OCI-M2 (cell line): ENCODE results near the gene OTOP3.

Source experiments
- DNase-seq: peaks from one replicate; lab custom pipeline; 2025; ENCODE audit not compliant: unreplicated experiment; lab: John Stamatoyannopoulos, UW

Gene OTOP3

GRCh38 chr17:74937064-74938051 lies 1.7 kb downstream of the OTOP3 start:
- no peak for DNase-seq

DNA sequence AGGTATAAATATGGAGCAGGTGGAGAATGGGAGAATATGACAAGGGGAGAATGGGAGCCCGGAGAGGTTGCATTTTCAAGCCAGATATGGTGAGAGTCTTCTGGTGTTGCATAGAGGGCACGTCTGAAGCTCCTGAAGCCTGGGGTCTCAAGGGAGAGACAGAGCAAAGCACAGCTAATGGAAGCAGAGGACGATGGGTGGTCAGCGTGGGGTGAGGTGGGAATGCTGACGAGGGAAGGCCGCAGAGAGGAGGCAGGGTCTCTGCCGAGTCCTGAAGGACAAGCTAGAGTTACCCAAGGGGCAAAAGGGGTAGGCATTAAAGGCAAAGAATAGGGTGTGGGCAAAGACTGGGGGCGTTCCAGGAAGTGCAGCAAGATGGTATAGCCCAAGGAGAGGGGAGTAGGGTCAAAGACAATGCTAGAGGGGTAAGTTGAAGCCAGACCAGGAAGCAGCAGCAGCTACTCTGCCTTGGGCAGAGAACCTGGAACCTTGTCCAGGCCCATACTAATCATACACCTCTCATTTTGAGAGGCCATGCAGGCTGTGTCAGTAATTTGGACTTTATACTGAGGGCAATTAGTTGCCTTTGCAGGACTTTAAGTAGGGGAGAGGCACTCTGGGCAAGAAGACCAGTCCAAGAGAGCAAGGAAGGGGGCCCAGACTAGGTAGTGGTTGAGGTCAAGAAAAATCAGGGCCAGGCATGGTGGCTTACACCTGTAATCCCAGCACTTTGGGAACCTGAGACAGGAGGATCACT lies 2.7 kb downstream of the OTOP3 start:
- DNase-seq, result no peak

DNA sequence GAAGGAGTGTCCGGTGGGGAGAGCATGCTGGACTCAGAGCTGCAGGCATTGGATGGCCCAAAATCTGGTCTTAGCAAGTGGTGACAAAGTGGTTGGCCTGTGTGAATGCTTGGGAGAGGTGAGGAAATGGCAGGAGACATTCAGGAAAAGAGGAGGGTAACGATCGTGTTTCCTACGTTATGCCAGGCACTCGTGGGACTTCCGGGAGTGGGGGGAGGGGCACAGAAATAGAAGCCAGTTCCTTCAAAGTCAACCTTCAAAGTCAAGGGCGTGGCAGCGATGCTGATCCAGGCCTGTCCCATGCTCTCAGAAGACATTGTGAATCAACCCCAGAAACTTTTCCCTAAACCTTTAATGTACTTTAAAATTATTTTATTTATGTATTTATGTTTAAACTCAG lies 3.8 kb downstream of the OTOP3 start:
- no peak for DNase-seq

- DNase-seq, result no peak
Measured at GRCh38 chr17:74941128-74941725, 5.5 kb downstream of the OTOP3 start.

- no peak for DNase-seq
Measured at GRCh38 chr17:74943808-74944522, 8.3 kb downstream of the OTOP3 start.

DNA sequence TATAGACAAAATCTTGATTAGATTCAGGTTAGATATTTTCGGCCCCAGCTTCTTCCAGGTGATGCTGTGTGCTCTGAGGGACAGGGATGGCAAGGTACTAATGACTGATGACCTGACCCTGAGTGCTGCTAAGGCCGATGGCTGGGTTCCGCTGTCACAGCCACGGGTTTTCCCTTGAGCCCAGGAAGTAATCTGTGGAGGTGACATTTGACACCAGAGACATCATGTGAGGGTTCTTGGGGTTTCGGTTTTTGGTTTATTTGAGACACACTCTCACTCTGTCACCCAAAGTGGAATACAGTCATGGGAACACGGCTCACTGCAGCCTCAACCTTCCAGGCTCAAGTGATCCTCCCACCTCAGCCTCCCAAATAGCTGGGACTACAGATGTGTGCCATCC lies 9.8 kb downstream of the OTOP3 start:
- no peak for DNase-seq

GRCh38 chr17:74946641-74947040 lies 10.9 kb downstream of the OTOP3 start:
- no peak for DNase-seq

DNA sequence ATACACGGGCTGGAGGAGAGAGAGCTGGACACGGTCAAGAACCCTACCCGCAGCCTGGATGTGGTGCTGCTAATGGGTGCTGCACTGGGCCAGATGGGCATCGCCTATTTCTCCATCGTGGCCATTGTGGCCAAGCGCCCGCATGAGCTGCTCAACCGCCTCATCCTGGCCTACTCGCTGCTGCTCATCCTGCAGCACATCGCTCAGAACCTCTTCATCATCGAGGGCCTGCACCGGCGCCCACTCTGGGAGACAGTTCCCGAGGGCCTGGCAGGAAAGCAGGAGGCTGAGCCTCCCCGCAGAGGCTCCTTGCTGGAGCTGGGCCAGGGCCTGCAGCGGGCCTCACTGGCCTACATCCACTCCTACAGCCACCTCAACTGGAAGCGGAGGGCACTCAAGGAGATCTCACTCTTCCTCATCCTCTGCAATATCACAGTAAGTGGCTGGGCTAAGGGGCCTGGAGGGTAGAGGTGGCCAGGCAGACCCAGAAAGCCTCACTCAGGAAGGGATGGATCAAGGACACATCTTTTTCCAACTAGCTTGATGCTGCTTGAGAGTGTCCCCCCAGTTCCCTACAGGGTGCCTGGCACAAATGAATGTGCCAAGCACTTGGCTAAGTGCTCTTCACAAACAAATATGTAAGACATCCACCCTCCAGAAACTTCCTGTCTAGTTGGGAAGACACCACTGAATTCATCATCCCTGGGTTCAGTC lies 11.5 kb downstream of the OTOP3 start:
- DNase-seq, result no peak

DNA sequence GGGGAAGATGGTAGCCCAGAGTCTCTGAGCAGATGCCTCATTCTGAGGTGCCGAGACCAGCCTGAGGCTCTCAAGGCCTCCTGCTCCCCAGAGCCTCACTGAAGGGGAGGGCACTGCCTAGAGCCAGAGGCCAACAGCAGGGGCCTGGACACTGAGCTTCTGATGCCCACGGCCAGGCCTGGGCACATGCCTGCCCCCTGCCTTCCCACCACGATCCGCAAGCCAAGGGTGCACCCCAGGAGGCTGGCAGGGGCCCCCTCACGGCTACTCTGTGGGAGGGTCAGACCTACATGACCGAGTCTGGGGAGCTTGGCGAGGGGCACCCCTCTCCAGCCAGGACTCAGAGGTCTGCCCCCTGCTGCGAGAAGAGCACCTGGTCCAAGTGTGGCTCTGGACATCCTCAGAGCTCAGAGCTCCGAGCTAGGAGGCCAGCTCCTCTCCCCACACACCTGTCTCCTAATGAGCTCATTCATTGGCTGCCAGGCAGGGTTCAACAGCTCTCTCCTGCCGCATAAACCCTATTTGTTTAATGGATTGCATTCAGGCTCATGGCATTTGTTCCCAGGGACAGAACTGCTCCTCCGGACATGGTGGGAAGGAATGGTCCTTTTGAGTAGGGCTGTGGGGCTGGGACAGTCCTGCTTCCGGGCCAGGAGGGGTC lies 13.9 kb downstream of the OTOP3 start:
- no peak for DNase-seq

DNA sequence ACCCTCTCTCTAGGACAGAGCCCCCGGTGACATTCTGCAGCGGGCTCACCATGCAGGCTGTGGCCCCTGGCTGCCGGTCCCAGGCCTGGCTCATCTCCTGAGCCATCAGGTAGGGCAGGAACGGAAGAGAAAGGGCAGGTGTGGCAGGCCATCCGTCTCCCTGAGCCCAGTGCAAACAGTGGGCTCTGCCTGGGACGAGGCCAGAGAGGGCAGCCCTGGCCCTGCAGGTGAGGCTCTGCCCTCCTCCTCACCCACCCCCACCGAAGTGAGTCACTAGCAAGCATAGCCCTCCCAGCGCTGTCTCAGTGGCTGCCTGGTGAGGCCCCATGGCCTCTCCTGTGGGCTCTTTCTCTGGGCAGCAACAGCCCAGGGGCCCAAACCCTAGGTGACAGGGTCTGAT lies 14.5 kb downstream of the OTOP3 start:
- DNase-seq, result no peak

DNA sequence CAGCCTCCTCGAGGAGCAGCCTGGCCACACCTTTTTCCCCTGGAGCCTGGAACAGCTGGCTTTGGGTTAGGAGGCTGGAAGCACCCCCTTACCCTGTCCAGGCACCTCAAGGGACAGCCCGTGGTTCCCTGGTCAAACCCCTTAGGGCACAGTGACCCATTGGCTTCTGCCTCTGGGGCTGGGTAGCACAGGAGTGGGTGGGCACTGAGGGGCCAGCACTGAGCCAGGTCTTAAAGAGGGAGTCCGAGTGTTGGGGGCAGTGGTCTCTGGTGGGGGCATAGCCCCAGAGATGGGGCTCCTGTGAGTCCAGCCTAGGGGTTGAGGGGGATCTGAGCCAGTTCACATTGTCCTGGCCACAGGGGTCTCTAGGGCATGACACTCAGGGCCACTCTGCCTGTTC lies 15.4 kb downstream of the OTOP3 start:
- DNase-seq, result no peak

- no peak for DNase-seq
Measured at GRCh38 chr17:74951680-74952421, 16.2 kb downstream of the OTOP3 start.

GRCh38 chr17:74952431-74953133 lies 16.9 kb downstream of the OTOP3 start:
- no peak for DNase-seq

DNA sequence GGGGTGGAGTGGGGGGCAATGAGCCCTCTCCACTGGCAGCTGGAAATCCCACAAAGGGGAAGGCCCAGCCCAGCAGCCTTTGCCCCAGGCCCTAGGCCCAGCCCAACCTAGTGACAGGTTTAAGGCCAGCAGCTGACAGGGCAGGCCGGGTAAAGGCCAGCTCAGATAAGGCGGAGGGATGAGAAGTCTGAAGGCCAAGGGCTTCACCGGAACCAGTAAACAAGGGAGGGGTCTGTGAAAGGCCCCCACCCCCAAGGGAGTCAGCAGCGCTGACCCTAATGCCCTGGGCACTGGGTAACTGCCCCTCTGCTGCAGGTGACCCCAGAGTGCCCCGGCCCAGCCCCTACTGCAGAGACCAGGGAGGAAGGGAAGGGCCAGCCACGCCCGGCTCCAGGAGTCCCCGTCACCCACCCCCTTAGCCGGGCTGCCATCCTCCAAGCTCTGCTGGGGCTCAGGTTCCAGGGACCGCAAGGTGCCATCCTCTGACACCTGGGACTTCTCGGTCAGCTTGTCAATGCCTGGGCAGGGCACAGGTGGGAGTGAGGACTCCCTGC lies 17.5 kb downstream of the OTOP3 start:
- no peak for DNase-seq

GRCh38 chr17:74954115-74954514 lies 18.4 kb downstream of the OTOP3 start:
- no peak for DNase-seq

DNA sequence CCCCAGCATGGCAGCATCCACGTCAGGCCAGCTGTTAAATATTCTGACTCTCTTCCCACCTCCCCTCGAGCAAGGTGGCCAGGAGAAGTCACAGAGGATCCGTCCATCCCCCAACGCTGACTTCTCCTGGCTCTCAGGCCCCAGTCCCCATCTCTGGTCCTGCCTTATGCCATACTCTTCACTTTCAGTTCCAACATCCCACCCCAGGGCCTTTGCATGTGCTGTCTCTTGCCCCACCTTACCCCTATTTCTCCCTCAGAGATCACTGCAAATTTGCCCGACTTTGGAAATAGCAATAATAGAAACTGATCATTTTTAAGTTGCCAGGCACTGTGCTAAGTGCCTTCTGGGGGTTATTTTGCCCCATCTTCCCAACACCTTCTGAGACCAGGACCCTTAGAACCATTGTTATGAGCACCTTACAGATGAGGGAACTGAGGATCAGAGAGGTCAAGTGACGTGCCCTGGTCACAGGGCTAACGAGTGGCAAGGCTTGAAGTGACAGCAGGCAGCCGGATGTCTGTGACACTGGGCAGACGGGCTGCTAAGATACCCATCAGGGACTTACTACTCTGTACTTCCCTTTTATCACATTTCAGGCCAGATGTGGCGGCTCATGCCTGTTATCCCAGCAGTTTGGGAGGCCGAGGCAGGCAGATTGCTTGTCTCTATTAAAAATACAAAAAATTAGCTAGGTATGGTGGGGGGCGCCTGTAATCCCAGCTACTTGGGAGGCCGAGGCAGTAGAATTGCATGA lies 19.1 kb downstream of the OTOP3 start:
- DNase-seq, result no peak

- DNase-seq, result no peak
Measured at GRCh38 chr17:74956093-74956492, 20.4 kb downstream of the OTOP3 start.
